ENCODE measurements around the gene MIPEP. TPM values are rescaled to one million over a fixed set of nuclear protein-coding genes. Genes with fewer than 3 reads are reported as not detected.

Gene MIPEP
- total and polyA plus RNA-seq, 9 of the 15 experiments (the other 6 are each of a cell fraction or from before 2014, with no cell fraction given), result 1.7 to 19.3 (median 13.1) TPM

DNA sequence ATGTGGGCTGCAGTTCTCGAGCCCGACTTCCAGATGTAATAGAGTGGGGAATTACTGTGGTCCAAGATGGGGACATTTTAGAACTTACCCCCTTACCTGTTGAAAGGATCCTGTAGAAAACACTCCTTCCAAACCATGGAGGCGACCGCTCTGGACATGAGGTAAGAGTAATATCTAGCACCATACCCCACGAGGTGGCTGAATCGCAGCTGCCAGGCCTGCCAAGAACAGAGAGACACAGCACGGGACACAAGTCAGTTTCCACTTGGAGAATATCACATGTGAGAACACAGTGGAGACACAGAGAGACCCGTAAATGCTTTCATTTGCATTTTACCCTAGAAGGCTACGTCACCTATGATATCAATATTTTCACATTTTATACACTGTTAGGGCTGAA is 129.2 kb downstream of the MIPEP start:
- Histone ChIP-seq H3K79me2 (ENCODE audit: control insufficient read depth, insufficient read depth, low read length) (no peaks in the 10 kb centered on the region), H3K27ac (ENCODE audit: extremely low read depth, low read depth, low read length) (no peak overlapping the region), H2AFZ (ENCODE audit: low read depth, low read length) (no peak overlapping the region), H3K9ac (ENCODE audit: insufficient read depth in 1 of 2, low read depth in 2 of 2, low read length in 2 of 2) (no peak overlapping the region), H4K20me1 (replicated peaks; ENCODE audit: control insufficient read depth, insufficient read depth, low read length) (no peaks in the 10 kb centered on the region), H3K27me3 (ENCODE audit: control insufficient read depth in 2 of 2, insufficient read depth in 2 of 2, low read length in 2 of 2) (no peaks in the 10 kb centered on the region), H3K4me3 (no peak overlapping the region), H3K9me3 (replicated peaks; ENCODE audit: control insufficient read depth, insufficient read depth, low read depth, low read length) (no peaks in the 10 kb centered on the region), H3K4me2 (ENCODE audit: insufficient read depth, low read length) (no peak overlapping the region), H3K9me1 (ENCODE audit: control insufficient read depth, insufficient read depth, low read length) (no peaks in the 10 kb centered on the region), H3K36me3 (ENCODE audit: control insufficient read depth, insufficient read depth, low read length) (no peaks in the 10 kb centered on the region), H3K4me1 (replicated peaks in 1 of 2; ENCODE audit: control insufficient read depth in 2 of 2, insufficient read depth in 2 of 2, low read length in 2 of 2) (no peaks in the 10 kb centered on the region)
- intact Hi-C loops (cut with micrococcal nuclease), result no loop called here
- POLR2A ChIA-PET, result no interaction called here
- DNase-seq (ENCODE audit: extremely low read depth in 1 of 4, low spot score in 3 of 4), result no peak
- no peak for ATAC-seq
- no TSS peak for BruUV-seq (replicated peaks)
- no peak for FAIRE-seq
- in situ Hi-C loops (cut with MboI), result no loop called here
- CTCF ChIA-PET (ENCODE audit: low intra/inter-chr PET ratio), result no interaction called here
- 76% methylated on average over 5 of the region's 9 CpGs for WGBS (ENCODE audit: insufficient coverage, low coverage, missing lambda C conversion rate)
- TF ChIP-seq, protein P1, sequence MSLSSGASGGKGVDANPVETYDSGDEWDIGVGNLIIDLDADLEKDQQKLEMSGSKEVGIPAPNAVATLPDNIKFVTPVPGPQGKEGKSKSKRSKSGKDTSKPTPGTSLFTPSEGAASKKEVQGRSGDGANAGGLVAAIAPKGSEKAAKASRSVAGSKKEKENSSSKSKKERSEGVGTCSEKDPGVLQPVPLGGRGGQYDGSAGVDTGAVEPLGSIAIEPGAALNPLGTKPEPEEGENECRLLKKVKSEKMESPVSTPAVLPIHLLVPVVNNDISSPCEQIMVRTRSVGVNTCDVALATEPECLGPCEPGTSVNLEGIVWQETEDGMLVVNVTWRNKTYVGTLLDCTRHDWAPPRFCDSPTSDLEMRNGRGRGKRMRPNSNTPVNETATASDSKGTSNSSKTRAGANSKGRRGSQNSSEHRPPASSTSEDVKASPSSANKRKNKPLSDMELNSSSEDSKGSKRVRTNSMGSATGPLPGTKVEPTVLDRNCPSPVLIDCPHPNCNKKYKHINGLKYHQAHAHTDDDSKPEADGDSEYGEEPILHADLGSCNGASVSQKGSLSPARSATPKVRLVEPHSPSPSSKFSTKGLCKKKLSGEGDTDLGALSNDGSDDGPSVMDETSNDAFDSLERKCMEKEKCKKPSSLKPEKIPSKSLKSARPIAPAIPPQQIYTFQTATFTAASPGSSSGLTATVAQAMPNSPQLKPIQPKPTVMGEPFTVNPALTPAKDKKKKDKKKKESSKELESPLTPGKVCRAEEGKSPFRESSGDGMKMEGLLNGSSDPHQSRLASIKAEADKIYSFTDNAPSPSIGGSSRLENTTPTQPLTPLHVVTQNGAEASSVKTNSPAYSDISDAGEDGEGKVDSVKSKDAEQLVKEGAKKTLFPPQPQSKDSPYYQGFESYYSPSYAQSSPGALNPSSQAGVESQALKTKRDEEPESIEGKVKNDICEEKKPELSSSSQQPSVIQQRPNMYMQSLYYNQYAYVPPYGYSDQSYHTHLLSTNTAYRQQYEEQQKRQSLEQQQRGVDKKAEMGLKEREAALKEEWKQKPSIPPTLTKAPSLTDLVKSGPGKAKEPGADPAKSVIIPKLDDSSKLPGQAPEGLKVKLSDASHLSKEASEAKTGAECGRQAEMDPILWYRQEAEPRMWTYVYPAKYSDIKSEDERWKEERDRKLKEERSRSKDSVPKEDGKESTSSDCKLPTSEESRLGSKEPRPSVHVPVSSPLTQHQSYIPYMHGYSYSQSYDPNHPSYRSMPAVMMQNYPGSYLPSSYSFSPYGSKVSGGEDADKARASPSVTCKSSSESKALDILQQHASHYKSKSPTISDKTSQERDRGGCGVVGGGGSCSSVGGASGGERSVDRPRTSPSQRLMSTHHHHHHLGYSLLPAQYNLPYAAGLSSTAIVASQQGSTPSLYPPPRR (CRISPR knock-in tag; IDR thresholded peaks at IDR 0.05; ENCODE audit: borderline replicate concordance), result no peak
- TF ChIP-seq STAG1 (CRISPR knock-in tag; IDR thresholded peaks at IDR 0.05; ENCODE audit: borderline replicate concordance), result no peak
- TF ChIP-seq, protein P2, sequence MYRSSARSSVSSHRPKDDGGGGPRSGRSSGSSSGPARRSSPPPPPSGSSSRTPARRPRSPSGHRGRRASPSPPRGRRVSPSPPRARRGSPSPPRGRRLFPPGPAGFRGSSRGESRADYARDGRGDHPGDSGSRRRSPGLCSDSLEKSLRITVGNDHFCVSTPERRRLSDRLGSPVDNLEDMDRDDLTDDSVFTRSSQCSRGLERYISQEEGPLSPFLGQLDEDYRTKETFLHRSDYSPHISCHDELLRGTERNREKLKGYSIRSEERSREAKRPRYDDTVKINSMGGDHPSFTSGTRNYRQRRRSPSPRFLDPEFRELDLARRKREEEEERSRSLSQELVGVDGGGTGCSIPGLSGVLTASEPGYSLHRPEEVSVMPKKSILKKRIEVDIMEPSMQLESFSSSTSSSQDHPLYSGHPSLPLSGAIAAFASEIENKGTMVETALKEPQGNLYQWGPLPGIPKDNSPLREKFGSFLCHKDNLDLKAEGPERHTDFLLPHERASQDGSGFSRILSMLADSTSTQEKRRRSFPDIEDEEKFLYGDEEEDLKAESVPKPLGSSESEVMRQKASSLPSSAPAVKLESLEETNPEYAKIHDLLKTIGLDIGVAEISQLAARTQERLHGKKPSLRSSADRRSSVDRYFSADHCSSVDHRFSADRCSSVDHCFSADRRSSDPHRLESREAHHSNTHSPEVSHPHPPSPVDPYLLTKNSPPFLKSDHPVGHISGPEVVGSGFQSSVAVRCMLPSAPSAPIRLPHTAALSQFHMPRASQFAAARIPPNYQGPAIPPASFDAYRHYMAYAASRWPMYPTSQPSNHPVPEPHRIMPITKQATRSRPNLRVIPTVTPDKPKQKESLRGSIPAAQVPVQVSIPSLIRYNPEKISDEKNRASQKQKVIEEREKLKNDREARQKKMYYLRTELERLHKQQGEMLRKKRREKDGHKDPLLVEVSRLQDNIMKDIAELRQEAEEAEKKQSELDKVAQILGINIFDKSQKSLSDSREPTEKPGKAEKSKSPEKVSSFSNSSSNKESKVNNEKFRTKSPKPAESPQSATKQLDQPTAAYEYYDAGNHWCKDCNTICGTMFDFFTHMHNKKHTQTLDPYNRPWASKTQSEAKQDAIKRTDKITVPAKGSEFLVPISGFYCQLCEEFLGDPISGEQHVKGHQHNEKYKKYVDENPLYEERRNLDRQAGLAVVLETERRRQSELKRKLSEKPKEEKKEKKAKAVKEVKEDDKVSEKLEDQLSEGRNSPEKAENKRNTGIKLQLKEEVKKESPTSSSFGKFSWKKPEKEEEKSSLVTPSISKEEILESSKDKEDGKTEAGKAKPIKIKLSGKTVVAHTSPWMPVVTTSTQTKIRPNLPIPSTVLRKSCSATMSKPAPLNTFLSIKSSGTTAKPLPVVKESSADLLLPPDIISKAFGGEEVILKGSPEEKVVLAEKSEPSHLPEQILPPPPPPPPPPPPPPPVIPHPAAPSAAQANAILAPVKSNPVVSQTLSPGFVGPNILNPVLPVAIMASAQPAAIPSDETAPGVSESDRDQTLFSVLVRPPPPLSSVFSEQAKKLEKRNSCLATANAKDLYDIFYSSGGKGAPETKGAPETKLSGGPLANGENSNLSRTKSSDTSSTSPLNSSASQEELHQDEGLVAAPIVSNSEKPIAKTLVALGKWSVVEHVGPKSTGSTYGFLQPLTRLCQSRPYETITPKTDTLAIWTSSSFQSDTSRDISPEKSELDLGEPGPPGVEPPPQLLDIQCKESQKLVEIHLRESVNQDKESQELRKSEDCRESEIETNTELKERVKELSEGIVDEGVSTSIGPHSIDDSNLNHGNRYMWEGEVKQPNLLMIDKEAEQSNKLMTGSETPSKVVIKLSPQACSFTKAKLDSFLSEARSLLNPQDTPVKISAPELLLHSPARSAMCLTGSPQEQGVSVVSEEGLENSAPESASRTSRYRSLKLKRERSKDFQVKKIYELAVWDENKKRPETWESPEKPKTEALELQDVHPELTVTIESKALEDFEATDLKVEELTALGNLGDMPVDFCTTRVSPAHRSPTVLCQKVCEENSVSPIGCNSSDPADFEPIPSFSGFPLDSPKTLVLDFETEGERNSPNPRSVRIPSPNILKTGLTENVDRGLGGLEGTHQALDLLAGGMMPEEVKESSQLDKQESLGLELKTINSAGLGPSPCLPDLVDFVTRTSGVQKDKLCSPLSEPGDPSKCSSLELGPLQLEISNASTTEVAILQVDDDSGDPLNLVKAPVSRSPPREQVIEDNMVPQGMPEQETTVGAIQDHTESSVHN (IDR thresholded peaks at IDR 0.05; ENCODE audit: borderline replicate concordance in 1 of 2, low read depth in 1 of 2), result no peak
- TF ChIP-seq ZNF212 (CRISPR knock-in tag; IDR thresholded peaks at IDR 0.05), result no peak
- TF ChIP-seq TEAD4 (IDR thresholded peaks at IDR 0.05; ENCODE audit: low read length), result no peak
- no peak for TF ChIP-seq TEAD4 (CRISPR knock-in tag; IDR thresholded peaks at IDR 0.05; ENCODE audit: borderline replicate concordance)
- no peak for TF ChIP-seq SMARCB1 (IDR thresholded peaks at IDR 0.05; ENCODE audit: insufficient read length, low read depth)
- no peak for TF ChIP-seq MTA2 (IDR thresholded peaks at IDR 0.05; ENCODE audit: low read depth)
- TF ChIP-seq TFAM (CRISPR knock-in tag; conservative IDR thresholded peaks at IDR 0.05), result no peak
- no peak for TF ChIP-seq ZNF316 (IDR thresholded peaks at IDR 0.05)
- TF ChIP-seq SREBF2 (CRISPR knock-in tag; IDR thresholded peaks at IDR 0.05), result no peak

Data from K562 (cell line).